ENCODE results near the gene BNC2.

The BNC2 gene

DNA sequence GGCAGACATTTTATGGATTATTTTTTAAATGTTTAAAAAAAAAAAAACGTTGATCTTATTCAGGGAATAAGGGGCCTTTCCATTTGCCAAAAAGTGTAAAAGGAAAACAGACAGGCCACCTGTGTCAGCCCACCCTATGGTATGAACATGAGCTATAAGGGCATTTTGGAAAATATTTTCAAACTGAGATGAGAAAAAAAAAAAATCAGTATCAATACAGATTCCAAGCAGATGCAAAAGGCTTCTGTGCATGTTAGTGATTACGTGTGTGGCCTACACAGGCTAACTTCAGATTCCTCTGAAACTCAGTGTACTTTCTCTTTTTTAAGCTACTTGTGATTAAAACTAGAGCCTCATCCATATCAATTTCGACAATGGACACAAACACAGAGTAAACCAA lies 189.9 kb downstream of the BNC2 start:
- DNase-seq (ENCODE audit: low read depth in 2 of 3, low spot score in 2 of 3): no peak

DNA sequence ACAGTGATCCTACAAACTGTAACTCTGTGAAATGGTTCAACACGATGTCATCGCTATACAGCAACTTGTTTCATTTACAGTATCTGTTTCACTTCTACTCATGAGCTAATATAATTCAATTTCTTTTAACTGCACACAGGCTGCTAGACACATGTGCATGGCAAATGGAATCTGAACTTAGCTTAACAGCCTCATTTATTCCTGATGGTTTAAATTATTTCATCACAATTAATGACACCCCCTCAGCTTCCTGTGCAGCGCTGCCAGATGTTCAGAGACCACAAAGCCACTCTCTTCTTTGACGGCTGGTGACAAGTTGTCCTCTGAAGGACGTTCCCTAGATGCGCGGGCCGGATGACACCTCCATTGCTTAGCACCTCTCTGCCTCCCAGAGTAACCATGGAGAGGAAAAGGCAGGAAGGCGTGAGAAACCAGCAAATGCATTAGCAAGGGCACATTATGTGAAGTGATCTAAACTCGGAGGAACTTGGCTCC lies 191.1 kb downstream of the BNC2 start:
- no peak for DNase-seq (ENCODE audit: low read depth in 2 of 3, low spot score in 2 of 3)

DNA sequence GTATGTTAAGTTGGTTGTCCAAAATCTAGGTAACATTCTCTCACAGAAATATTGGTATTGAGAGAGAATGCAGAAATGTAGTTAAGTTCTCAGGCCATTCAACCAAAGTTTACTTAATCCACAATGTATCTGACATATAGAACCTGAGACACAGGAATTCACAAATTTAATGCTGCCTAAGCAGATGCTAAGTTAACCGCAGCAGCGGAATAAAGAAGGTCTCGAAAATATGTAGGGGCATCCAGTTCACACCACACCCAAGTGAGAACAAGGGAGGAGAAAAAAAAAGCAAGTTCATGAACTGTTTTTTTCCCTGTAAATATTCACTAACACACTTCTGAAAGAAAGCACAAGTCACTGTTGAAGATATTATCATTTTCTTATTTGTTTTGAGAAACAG lies 194.0 kb downstream of the BNC2 start:
- no peak for DNase-seq (ENCODE audit: low read depth in 2 of 3, low spot score in 2 of 3)

DNA sequence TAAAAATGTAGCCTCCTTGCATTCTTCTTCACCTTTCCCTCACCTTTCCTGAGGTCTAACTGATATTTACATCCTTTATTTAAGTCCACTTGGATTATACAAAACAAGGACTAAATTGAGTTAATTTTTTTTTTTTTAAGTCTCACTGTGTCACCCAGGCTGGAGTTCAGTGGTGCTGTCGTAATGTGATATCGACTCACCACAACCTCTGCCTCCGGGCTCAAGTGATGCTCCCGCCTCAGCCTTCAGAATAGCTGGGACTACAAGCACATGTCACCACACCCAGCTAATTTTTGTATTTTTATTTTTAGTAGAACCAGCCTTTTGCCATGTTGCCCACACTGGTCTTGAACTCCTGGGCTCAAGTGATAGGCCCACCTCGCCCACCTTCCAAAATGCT lies 195.3 kb downstream of the BNC2 start:
- DNase-seq (ENCODE audit: low read depth in 2 of 3, low spot score in 2 of 3): no peak

DNA sequence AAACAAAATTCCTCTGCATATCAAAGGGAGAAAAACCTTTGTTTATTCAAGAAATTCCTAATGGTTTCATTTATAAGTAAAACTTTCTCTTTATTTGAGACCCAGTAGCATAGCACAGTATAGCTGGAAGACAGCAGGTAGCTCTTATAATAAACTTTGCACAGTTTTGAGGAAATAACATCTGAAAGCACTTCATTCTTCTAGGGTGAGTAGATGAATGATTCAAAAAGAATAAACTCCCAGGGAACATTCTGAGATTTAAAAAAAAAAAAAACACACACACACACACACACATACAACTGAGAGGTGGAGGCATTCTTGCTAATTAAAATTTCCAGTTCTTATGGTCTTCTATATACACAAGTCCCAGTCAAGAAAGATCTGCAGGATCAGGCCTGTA lies 197.3 kb downstream of the BNC2 start:
- no peak for DNase-seq (ENCODE audit: low read depth in 2 of 3, low spot score in 2 of 3)

DNA sequence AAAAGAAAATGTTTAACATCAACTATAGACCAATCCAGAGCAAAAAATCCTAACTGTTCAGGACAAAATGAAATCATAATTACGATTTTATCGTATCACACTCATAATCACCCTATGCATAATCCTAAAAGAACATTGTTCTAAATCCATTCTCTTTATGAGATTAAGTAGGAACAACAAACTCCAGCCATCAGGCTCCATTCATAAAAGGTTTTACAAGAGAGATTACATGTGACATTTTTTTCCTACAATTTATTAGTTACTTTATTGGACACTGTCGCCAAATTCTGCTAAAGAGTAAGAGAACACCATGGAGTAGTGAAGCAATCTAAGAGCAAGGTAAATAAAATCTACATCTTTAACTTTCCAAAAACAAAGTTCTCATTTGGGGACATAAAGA lies 198.0 kb downstream of the BNC2 start:
- DNase-seq (ENCODE audit: low read depth in 2 of 3, low spot score in 2 of 3): no peak

DNA sequence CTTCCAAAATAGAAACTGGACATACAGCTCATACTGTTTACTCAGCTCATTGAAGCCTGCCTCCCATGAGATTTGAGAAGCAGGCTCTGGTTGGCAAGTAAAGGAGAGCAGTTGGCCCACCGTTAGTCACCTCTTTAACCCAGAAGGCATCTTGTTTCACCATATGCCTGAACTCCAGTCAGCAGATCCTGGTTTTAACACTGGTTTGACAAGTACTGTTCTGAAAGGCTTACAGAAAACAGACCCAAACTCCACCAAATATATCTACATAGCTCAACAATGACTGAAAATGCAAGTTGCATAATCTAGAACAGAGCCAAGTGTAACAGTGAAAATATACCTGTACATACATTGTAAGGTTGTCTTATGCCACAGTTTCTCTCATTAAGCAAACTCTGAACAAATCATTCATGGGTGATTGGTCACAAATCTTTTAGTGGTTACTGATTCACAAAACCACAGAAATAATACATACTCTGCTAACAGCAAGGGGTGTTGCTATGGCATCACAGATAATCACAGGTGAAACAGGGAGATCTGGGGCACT lies 198.8 kb downstream of the BNC2 start:
- DNase-seq (ENCODE audit: low read depth in 2 of 3, low spot score in 2 of 3): no peak

DNA sequence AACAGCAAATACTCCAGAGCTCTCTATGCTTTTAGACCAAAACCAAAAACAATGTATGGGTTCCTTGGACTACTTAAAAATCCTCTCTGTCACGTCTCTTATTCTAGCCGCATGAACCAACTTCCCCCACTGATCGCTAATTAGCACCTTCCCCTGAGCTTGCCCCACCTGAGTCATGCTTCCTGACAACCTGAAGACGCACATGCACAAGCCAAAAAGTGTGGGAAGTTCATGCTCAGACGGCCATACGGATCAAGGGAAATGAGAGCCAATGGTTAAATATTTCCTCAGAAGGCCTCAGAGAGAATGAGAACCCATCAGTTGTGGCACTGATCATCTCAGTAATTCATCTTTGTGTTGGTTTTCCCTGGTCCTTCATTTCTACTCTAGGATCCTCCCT lies 199.7 kb downstream of the BNC2 start:
- DNase-seq (ENCODE audit: low read depth in 2 of 3, low spot score in 2 of 3): no peak

DNA sequence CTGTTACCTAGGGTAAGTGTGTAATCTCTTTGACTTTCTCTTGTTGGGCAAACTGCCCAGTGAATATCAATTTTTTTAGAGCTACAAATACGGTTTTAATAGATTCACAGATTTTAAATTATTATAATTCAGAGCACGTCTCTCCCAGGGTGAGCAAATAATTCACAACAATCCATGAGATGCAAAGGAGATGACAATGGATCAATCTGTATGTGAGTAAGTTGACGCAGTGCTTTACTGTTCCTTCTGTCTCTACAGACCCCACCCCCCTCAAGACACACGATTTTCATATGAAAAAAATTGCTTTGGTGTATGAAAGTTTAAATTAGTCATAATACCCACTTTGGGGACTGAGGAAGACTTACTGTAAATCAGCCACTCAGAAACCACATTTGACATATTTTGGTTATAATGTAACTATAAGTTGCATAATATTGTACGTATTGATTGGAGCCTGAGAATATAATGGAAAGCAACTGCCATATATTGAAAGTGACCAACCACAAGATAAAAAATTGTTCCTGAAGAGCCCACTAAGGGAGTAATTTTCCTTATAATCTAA lies 201.7 kb downstream of the BNC2 start:
- DNase-seq (ENCODE audit: low read depth in 2 of 3, low spot score in 2 of 3): no peak

DNA sequence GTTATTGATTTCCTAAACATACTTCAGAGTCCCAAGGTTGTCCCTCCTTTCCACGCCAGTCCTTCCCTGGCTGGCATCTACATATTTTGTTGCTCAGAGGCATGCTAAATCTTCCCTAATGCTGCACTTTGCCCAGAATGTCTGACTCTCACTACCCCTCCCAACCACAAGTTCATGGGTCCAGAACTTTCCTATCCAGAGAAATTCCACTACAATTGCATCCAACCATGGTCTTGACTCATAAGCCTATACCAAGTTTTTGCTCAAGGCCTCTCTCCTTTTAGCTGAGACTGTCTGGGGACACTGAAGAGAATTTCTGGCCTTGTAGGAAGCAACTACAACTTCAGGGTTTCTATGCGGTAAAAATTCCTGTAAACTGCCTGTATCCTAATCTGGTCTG lies 206.3 kb downstream of the BNC2 start:
- no peak for DNase-seq (ENCODE audit: low read depth in 2 of 3, low spot score in 2 of 3)

DNA sequence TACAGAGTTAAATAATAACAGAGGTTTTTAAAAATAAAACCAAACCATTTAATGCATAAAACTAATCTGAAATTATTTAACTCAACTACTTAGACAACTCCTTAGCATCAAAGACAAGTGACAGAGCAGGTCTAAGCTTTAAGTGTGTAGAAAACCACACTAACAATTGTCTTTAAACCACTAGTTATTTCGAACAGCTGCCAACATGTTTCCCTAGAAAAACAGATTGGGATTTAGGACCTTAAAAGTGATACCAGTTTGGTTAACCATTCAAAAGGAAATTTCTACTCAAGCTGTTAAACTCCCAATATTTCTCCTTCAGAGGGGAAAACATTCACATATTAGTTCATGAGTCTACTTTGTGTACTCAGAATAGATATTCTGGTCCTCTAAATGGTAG lies 208.7 kb downstream of the BNC2 start:
- no peak for DNase-seq (ENCODE audit: low read depth in 2 of 3, low spot score in 2 of 3)

DNA sequence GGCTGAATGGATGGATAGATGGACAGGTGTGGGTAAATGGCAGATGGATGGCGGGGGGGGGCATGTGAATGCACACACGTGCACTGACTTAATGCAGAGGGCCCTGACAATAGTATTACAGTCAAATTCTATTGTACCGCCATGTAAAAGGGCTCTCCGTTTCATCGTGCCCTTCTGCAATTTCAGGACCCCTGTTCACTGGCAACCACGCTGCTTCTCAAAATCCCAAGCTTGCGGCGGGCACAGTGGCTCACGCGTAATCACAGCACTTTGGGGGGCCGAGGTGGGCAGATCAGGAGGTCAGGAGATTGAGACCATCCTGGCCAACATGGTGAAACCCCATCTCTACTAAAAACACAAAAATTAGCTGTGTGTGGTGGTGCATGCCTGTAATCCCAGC lies 211.4 kb downstream of the BNC2 start:
- DNase-seq (ENCODE audit: low read depth in 2 of 3, low spot score in 2 of 3): no peak

DNA sequence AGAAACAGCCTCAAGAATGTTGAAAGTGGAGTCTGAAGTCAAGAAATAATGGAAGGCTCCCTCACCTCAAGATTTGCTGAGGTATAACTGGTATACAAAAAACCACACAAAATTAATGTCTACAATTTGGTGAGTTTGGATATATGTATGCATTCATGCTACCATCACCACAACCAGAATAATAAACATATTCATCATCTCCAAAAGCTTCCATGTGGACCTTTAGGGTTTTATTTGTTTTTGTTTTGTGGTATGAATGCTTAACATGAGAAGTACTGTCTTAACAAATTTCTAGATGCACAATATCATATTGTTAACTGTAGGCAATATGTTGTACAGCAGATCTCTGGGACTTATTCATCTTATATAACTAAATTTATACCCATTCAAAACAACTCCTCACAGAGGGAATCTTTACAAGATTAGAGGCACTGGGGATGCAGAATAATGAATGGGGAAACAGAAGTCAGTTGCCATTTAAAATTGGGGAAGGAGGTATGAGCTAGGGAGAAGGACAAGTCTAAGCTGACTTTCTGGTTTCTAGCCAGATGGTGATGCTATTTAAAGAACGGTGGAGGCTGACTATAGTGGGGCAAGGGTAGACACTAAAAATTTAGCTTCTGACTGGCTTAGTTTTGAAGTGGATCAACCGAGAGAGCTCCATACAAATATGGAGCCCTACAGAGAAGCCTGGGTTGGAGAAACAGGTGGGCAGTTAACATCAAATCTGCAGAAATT lies 213.9 kb downstream of the BNC2 start:
- no peak for DNase-seq (ENCODE audit: low read depth in 2 of 3, low spot score in 2 of 3)

DNA sequence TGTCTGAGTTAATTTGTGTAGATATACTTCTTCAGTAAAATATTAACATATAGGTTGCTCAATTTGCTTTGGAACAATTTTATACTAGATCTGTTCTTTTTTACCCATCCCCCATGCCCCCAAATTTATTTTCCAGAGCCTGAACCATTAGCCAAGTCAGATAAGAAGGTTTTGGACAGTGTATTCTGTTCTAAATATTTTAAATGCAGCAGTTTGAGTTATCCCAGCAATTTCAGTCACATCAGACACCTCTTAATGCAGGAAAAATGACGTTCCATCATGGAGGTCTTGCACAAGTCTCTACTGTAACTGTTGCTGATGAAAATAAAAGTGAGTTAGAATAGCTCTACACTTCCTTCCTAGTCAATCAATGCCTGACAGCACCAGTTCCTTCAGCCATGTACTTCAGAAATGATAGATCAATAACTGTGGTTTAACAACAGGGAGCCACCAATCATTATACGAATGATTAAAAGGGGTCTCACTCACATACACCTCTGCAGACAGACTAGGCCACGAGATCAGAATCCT lies 215.8 kb downstream of the BNC2 start:
- no peak for DNase-seq (ENCODE audit: low read depth in 2 of 3, low spot score in 2 of 3)

DNA sequence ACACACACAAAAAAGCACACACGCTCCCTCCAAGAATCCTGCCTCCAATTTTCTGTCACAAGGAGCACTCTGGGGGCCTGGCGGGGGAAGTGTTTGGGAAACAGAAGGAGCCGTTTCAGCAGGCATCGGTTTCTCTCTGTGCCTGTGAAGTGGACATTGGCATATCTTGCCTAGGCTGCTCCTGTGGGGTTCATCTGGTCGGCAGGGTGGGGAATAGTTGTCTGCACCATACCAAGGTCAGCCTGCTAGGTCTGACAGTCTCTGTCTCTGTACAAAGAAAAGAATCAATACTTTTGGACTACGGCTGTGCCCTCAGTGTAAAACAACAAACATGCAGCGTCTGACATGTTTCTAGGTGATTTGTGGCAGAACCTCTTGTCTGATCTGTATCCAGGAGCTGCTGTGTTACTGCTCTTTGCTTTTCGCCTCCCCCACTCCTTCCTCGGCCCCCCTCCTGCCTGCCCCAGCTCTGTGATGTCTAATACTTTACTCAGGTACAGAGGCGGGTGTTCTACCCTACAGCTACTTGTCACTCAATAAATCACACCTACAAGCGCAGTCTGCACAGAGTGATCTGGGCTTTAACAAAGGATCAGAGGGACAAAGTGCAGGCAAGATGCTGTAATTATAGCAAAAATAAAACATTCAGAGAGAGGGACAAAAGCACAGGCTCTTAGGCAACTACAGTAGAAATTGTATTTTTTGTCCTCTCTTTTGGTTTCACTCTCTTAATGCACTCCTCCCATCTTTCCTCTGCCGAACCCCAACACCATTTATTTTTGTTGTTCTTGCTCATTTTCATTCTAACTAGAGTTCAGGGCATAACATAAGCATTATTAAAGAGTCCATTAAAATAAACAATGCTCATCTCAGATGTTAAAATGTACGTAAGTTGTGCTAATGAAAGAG lies 216.7 kb downstream of the BNC2 start:
- DNase-seq (ENCODE audit: low read depth in 2 of 3, low spot score in 2 of 3): no peak

DNA sequence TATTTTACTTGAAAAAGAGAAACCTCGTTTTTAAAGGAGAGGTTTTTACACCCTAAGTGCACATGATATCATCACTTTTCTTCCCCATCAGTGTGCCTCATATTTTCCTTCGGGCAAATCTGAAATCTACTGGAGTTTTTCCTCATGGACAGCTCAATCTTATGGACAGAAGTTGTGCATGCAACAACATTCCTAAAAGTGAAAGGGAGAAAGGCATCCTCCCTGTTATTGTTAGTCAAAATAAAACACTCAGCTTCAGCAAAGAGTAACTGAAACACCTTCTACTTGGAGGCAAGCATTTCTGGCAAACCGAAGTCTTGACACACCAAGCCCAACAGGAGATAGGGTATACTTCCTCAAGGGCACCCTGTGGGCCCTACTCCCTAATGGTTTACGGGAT lies 217.9 kb downstream of the BNC2 start:
- DNase-seq (ENCODE audit: low read depth in 2 of 3, low spot score in 2 of 3): no peak

DNA sequence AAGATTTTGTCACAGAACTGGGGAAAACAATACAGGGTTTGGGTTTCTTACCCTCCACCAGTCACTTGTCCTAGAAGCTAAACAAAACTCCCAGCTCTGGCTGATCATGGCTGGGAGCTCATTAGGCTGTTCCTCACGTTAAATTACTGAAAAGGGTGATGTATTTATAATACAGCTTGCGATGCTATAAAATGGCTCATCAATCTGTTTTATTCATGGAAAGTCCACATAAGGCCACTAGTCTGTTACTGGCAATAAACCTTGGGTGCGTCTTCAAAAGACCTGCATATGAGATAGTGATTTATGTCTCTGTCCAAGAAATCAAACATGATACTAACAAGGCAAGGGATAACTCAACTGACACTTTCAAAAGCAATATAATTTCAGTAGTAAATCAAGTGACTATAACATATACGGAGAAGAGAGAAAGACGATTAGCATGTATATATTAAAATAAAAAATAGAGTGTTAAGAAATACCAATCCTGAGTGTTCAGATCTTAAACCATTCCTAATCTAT lies 219.0 kb downstream of the BNC2 start:
- no peak for DNase-seq (ENCODE audit: low read depth in 2 of 3, low spot score in 2 of 3)

DNA sequence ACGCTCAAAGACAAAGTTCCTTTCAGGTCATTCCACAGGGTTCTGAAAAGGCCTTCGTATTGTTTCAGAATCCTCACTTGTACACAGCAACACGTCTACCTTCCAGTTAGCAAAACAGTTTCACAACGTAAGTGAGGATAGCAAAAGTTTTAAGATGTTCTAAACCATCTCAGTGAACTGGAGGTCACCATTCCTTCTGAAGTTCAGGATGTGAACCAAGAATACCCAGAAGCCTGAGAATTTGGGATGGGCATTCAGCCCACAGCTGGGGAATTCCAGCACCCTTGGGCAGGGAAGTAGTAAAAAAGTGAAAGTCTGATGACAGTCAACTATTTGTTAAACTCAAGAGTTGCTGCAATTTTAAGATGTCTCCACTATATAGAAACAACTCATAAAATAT lies 224.5 kb downstream of the BNC2 start:
- DNase-seq (ENCODE audit: low read depth in 2 of 3, low spot score in 2 of 3): no peak

DNA sequence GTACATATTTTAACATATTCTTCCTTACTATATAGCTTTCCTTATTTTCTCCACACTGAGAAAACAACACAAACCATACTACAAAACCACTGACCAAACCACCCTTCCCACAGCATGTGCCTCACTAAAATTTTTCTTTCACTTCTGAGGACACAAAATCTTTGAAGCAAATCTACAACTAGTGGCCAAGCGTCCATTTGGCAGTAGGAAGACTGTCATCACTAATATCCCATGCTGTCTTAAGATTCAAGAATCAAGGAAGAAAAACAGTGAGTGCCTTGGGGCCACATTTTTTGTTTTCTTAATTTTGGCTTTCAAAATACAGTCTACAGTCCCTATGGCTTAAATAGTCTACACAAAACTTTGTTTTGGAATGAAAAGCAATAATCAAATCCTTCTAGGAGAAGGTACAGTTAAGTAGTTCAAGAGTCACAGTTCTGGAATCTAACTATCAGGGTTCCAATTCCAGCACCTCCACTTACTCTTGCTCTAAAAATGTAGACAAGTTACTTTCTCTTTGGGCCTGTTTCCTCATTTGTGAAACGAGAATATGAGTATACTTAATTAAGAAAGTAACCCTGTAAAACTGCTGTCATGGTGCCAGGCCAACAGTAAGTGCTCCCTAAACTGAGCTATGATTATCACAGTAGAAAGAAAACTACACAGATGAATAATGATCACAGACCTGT lies 227.9 kb downstream of the BNC2 start:
- DNase-seq (ENCODE audit: low read depth in 2 of 3, low spot score in 2 of 3): no peak

DNA sequence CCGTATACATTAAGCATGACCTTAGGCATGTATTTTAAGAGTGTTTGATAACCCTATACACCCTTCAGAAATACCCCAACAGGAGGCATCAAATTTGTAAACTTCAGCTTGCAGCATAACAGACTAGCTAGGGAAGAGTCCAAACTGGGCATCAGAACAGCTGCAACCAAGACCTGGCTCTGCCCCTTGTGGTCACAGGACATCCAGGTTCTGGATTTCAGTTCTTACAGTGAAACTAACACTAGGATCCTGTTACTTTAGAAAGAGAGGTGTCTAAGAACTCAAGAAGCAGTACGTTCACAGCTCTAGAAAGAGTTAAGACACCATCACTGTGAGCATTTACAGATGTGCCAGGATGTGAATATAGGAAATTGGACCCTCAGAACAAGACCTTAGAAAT lies 229.8 kb downstream of the BNC2 start:
- DNase-seq (ENCODE audit: low read depth in 2 of 3, low spot score in 2 of 3): no peak

DNA sequence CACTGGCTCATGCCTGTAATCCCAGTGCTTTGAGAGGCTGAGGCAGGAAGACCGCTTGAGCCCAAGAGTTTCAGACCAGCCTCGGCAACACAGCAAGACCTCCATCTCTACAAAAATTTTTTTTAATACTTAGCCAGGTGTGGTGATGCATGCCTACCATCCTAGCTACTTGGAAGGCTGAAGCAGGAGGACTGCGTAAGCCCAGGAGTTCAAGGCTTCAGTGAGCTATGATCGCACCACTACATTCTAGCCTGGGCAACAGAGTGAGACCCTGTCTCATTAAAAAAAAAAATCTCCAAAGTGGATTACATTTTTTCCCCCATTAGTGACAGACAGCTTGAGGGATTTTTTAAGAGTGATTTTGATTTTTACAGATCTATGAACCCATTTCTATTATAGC lies 230.8 kb downstream of the BNC2 start:
- DNase-seq (ENCODE audit: low read depth in 2 of 3, low spot score in 2 of 3): no peak

All from activated CD8-positive, alpha-beta memory T cell treated with anti-CD3 and anti-CD28 coated beads for 48 hours (primary cell).